Right renal cortex interstitium (tissue), 3 donors: ENCODE results near the gene CYP24A1. TPM values are rescaled to one million over a fixed set of nuclear protein-coding genes. Genes with fewer than 3 reads are reported as not detected.

ENCODE experiments used
- DNase-seq, 3 donors: peaks; one replicate each; pipeline ENCODE4 v3.0.0-alpha.2; 2013; ENCODE audit warnings: low read depth in 3 of 3, low spot score in 2 of 3
- polyA plus RNA-seq, 3 donors: library from polyadenylated mRNA; unstranded; fragments of 120-200 nt; gene quantifications; one replicate each; pipeline ENCODE4 v1.2.1, GENCODE V29; 2013; ENCODE audit not compliant: insufficient read length in 3 of 3

CYP24A1 gene
- polyA plus RNA-seq, 3 donors, result 2.0 to 3.7 (median 2.1) TPM

GRCh38 chr20:54158856-54159418 lies 14.8 kb downstream of the CYP24A1 start:
- DNase-seq, result no peak

- DNase-seq, result no peak
Observed at GRCh38 chr20:54158226-54158625, 15.6 kb downstream of the CYP24A1 start.

GRCh38 chr20:54156981-54157835 lies 16.6 kb downstream of the CYP24A1 start:
- DNase-seq, result no peak

GRCh38 chr20:54156522-54156921 lies 17.3 kb downstream of the CYP24A1 start:
- no peak for DNase-seq

GRCh38 chr20:54155736-54156317 lies 18.0 kb downstream of the CYP24A1 start:
- no peak for DNase-seq

- DNase-seq, result no peak
Observed at GRCh38 chr20:54154439-54154838, 19.3 kb downstream of the CYP24A1 start.

GRCh38 chr20:54153847-54154246 lies 19.9 kb downstream of the CYP24A1 start:
- DNase-seq, result no peak

- no peak for DNase-seq
Observed at GRCh38 chr20:54153041-54153327, 20.8 kb downstream of the CYP24A1 start.

GRCh38 chr20:54152227-54153040 lies 21.4 kb downstream of the CYP24A1 start:
- no peak for DNase-seq

- DNase-seq, result no peak
Observed at GRCh38 chr20:54151511-54152226, 22.1 kb downstream of the CYP24A1 start.

- DNase-seq, result no peak
Observed at GRCh38 chr20:54151075-54151439, 22.7 kb downstream of the CYP24A1 start.

- DNase-seq, result no peak
Observed at GRCh38 chr20:54149765-54150264, 24.0 kb downstream of the CYP24A1 start.

GRCh38 chr20:54148947-54149764 lies 24.6 kb downstream of the CYP24A1 start:
- no peak for DNase-seq

GRCh38 chr20:54146672-54147071 lies 27.1 kb downstream of the CYP24A1 start:
- DNase-seq, result no peak

GRCh38 chr20:54144847-54145414 lies 28.9 kb downstream of the CYP24A1 start:
- no peak for DNase-seq

GRCh38 chr20:54140927-54141566 lies 32.7 kb downstream of the CYP24A1 start:
- DNase-seq, result no peak

GRCh38 chr20:54140486-54140885 lies 33.3 kb downstream of the CYP24A1 start:
- DNase-seq, result no peak

- no peak for DNase-seq
Observed at GRCh38 chr20:54140067-54140466, 33.7 kb downstream of the CYP24A1 start.

- no peak for DNase-seq
Observed at GRCh38 chr20:54139188-54139587, 34.6 kb downstream of the CYP24A1 start.
